ENCODE data around the gene PAPPA2.

PAPPA2 gene

DNA sequence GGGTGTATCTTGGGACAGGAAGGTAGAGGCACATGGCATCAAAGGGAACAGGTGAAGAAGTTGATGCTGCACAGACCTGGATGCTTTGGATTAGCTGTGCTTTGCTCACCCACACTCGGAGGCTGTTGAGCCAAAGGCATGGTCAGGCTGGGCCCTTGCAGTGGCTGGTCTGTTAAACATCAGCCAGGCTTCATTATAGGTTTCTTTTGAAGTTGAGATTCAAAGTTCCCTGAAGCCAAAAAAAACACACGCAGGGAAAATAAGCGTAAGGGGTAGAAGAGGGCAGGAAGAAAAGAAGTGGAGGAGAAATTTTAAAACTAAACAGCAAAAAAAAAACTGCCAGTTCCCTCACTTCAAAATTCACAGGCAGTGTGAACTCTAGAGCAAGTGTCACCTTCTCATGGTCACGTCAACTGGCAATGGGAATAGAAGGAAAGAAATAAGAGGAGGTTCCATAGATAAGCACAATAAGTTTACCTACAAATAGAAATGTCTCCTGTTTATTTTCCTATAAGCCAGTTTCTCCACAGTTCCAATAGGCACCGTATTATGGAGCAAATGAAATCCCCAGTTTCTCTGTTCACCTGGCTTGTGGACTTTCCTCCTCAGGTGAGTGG is 139.5 kb downstream of the PAPPA2 start:
- DNase-seq (ENCODE audit: low read depth) = no peak
- H3K4me3 ChIP-seq (replicated peaks; ENCODE audit: low read depth, low read length) = no peak overlapping the region
- TF ChIP-seq, protein P1, sequence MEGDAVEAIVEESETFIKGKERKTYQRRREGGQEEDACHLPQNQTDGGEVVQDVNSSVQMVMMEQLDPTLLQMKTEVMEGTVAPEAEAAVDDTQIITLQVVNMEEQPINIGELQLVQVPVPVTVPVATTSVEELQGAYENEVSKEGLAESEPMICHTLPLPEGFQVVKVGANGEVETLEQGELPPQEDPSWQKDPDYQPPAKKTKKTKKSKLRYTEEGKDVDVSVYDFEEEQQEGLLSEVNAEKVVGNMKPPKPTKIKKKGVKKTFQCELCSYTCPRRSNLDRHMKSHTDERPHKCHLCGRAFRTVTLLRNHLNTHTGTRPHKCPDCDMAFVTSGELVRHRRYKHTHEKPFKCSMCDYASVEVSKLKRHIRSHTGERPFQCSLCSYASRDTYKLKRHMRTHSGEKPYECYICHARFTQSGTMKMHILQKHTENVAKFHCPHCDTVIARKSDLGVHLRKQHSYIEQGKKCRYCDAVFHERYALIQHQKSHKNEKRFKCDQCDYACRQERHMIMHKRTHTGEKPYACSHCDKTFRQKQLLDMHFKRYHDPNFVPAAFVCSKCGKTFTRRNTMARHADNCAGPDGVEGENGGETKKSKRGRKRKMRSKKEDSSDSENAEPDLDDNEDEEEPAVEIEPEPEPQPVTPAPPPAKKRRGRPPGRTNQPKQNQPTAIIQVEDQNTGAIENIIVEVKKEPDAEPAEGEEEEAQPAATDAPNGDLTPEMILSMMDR (IDR thresholded peaks at IDR 0.05; ENCODE audit: low read length, missing control alignments) = no peak

DNA sequence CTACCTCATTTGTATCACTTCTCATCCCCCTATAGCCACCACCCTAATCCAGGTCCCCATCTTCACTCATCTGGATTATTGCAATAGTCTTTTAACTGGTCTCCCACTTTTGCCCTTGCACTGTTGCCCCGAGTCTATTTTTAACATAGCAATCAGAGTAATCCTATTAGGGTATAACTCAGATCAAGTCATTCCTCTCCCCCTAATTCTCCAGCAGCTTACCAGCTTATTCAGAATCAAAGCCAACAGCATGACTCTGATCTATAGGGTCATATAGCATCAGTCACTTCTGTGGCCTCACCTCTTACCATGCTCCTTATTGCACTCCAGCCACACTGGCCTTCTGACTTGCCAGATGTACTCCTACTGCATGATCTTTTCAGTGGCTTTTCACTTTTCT is 140.7 kb downstream of the PAPPA2 start:
- no peak overlapping the region for H3K4me3 ChIP-seq (replicated peaks; ENCODE audit: low read depth, low read length)
- no peak for DNase-seq (ENCODE audit: low read depth)
- TF ChIP-seq, protein P1 (IDR thresholded peaks at IDR 0.05; ENCODE audit: low read length, missing control alignments) = no peak

GRCh38 chr1:176604461-176604860 is 141.5 kb downstream of the PAPPA2 start:
- DNase-seq (ENCODE audit: low read depth) = no peak
- no peak overlapping the region for H3K4me3 ChIP-seq (replicated peaks; ENCODE audit: low read depth, low read length)
- TF ChIP-seq, protein P1 (IDR thresholded peaks at IDR 0.05; ENCODE audit: low read length, missing control alignments) = no peak

DNA sequence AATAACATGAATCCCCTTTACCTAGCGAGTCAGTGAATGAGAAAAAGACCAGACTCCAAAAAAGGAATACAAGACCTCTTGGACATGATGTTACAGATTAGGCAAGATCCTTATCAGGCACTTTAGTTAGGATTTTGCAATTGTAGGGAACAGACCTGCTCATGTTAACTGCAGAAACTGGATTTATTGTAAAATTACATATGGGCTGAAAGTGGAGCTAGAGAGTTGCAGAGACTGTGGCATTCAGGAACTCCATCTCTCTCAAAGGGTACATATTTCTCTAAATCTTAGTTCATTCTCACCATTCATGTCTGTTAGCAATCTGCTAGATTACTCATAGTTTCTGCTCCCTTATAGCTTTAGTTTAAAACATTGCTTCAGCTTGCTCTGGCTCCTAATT is 142.2 kb downstream of the PAPPA2 start:
- DNase-seq (ENCODE audit: low read depth) = no peak
- TF ChIP-seq, protein P1 (IDR thresholded peaks at IDR 0.05; ENCODE audit: low read length, missing control alignments) = no peak
- no peak overlapping the region for H3K4me3 ChIP-seq (replicated peaks; ENCODE audit: low read depth, low read length)

- TF ChIP-seq, protein P1 (IDR thresholded peaks at IDR 0.05; ENCODE audit: low read length, missing control alignments) = no peak
- no peak for DNase-seq (ENCODE audit: low read depth)
- no peak overlapping the region for H3K4me3 ChIP-seq (replicated peaks; ENCODE audit: low read depth, low read length)
Observed at GRCh38 chr1:176609556-176610408, 146.8 kb downstream of the PAPPA2 start.

DNA sequence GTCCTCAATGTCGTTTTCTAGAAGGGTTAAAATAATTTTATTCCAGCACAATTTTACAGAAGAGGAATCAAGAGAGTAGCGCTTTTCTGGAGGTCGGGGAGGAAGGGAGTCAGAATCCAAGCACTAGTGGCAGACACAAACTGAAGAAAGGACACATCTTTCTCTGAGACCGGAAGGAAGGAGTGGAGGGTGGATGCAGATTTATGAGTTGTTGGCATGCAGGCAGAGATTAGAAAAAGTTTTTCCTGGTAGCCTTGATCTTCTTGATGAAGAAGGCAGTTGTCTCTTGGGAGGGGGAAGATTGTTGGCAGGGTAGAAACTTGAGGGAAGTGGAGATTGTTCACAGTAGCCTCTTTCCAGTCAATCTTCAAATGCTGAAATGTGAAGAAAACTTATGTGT is 149.8 kb downstream of the PAPPA2 start:
- DNase-seq (ENCODE audit: low read depth) = no peak
- TF ChIP-seq, protein P1 (IDR thresholded peaks at IDR 0.05; ENCODE audit: low read length, missing control alignments) = no peak
- no peak overlapping the region for H3K4me3 ChIP-seq (replicated peaks; ENCODE audit: low read depth, low read length)
